Neutrophil (primary cell): ENCODE measurements around the gene CA6.
A peak's percentile ranks its signal among the peaks of the same experiment; 100 is the strongest.

Source experiments
- H3K27ac ChIP-seq: fragments of 200-600 bp; sonication (generic); 2 replicates; pipeline ENCODE4 v1.5.1; 2016; ENCODE audit warnings: mild to moderate bottlenecking, moderate library complexity
- H3K27me3 ChIP-seq: fragments of 200-600 bp; sonication (generic); 2 replicates; pipeline ENCODE4 v1.6.0; 2016; ENCODE audit warnings: mild to moderate bottlenecking
- H3K36me3 ChIP-seq: fragments of 200-600 bp; sonication (generic); 2 replicates; pipeline ENCODE4 v1.5.1; 2017
- H3K4me1 ChIP-seq, 2 experiments: fragments of 200-600 bp in 1 of 2; sonication (generic) in 1 of 2; 1 replicate in 1 of 2; 2 replicates in 1 of 2; pipeline versions ENCODE4 v1.5.1 to v1.6.1; 2013 to 2016; ENCODE audit warnings: low read depth in 1 of 2, low read length in 1 of 2, mild to moderate bottlenecking in 1 of 2, moderate library complexity in 1 of 2; ENCODE audit not compliant: control insufficient read depth in 1 of 2, insufficient read depth in 1 of 2
- H3K4me3 ChIP-seq, 2 experiments: fragments of 200-600 bp in 1 of 2; sonication (generic) in 1 of 2; 1 replicate in 1 of 2; 2 replicates in 1 of 2; pipeline ENCODE4 v1.5.1; 2013 to 2016; ENCODE audit warnings: low read depth in 1 of 2, low read length in 1 of 2, mild to moderate bottlenecking in 1 of 2, moderate library complexity in 1 of 2
- H3K9me3 ChIP-seq: fragments of 200-600 bp; sonication (generic); 2 replicates; pipeline ENCODE4 v1.5.1; 2016
- TF ChIP-seq, protein P1 (sequence below): fragments of 200-600 bp; sonication (generic); IDR thresholded peaks from 2 replicates; pipeline ENCODE4 v1.5.1; 2016; ENCODE audit warnings: antibody characterized with exemption

Gene CA6

DNA sequence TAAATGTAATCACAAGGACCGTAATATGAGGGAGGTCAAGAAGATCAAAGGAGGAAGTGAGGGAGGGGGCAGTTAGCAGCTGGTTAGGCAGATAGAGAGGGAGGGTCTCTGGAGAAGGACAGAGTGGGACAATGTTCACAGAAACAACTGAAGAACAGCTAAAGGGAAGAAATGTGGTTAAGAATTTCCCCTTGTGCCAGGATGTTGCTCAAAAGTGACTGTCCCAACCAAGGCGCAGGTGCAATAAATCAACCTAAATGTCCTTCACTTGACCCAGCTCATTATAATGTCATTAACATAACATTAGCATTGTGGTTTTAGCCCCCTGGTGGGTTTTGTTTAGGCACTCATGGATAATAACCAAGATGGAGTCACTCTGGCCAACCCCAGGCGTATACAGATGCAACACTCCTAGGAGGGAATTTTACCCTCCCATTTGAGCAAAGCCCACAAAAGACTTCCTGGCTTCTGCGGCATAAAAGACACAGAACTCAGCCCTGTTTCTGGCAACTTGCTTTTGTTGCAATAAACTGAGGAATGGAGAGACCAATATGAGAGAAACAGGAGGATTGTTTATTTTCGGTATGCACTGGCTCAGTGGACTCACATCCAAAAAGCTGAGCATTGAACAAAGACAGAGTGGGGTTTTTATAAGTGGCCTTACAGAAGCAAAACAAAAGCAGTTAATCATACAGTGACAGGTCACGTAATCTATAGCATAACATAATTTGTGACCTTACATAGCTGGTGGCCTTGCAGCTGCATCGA lies 7.3 kb upstream of the CA6 start:
- Histone ChIP-seq H3K9me3 (no peaks in the 10 kb centered on the region), H3K4me3 (peak overlapping the region; percentile 25 to 36), H3K27ac (peak overlapping the region; percentile 70), H3K36me3 (no peaks in the 10 kb centered on the region), H3K4me1 (peaks cover 47 to 54% of the 10 kb centered on the region in 2 experiments), H3K27me3 (no peaks in the 10 kb centered on the region)
- TF ChIP-seq, protein P1, sequence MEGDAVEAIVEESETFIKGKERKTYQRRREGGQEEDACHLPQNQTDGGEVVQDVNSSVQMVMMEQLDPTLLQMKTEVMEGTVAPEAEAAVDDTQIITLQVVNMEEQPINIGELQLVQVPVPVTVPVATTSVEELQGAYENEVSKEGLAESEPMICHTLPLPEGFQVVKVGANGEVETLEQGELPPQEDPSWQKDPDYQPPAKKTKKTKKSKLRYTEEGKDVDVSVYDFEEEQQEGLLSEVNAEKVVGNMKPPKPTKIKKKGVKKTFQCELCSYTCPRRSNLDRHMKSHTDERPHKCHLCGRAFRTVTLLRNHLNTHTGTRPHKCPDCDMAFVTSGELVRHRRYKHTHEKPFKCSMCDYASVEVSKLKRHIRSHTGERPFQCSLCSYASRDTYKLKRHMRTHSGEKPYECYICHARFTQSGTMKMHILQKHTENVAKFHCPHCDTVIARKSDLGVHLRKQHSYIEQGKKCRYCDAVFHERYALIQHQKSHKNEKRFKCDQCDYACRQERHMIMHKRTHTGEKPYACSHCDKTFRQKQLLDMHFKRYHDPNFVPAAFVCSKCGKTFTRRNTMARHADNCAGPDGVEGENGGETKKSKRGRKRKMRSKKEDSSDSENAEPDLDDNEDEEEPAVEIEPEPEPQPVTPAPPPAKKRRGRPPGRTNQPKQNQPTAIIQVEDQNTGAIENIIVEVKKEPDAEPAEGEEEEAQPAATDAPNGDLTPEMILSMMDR = no peak

DNA sequence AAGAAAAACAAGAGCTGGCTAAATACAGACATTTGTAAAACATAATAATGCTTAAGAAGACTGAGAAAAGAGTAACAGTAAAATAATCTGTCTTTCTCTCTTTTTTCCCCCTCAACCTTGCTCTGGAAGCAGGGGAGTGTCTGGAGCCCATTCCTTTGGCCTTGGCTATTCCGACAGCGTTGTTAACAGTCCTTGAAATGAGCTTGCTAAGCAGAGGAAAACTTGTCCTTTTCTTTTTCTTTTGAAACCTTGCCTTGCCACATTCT lies 6.7 kb upstream of the CA6 start:
- Histone ChIP-seq H3K4me3 (peak overlapping the region in 1 of 2 experiments; percentile 25), H3K27ac (peak overlapping the region; percentile 70), H3K27me3 (no peaks in the 10 kb centered on the region), H3K9me3 (no peaks in the 10 kb centered on the region), H3K36me3 (no peaks in the 10 kb centered on the region), H3K4me1 (peaks cover 50 to 59% of the 10 kb centered on the region in 2 experiments)
- TF ChIP-seq, protein P1 = no peak

DNA sequence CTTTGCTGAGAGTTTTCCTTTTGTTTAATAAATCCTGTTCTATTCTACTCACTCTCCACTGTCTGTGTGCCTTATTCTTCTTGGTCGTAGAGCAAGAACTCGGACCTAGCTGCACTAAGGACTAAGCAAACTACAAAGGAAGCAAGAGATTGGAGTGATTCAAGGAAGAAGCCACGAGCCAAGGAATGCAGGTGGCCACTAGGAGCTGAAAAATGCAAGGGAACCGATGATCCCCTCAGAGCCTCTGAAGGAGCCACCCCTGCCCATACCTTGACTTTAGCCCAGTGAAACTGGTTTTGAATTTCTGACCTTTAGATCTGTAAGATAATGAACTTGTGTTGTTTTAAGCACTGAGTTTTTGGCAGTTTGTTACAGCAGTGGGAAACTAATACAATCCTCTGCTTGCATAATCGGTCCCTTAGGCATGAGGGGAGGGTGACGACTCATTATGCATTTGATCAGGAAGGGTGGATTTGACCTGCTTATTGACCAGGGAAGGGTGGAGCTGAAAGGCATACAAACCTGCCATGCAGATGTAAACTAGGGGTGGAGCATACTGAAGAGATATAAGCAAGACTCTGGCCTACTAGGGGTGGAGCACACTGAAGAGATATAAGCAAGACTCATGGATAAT lies 6.2 kb upstream of the CA6 start:
- Histone ChIP-seq H3K4me1 (peaks cover 50 to 61% of the 10 kb centered on the region in 2 experiments), H3K27me3 (no peaks in the 10 kb centered on the region), H3K4me3 (no peak overlapping the region), H3K27ac (peak overlapping the region; percentile 70), H3K36me3 (no peaks in the 10 kb centered on the region), H3K9me3 (no peaks in the 10 kb centered on the region)
- TF ChIP-seq, protein P1 = no peak

DNA sequence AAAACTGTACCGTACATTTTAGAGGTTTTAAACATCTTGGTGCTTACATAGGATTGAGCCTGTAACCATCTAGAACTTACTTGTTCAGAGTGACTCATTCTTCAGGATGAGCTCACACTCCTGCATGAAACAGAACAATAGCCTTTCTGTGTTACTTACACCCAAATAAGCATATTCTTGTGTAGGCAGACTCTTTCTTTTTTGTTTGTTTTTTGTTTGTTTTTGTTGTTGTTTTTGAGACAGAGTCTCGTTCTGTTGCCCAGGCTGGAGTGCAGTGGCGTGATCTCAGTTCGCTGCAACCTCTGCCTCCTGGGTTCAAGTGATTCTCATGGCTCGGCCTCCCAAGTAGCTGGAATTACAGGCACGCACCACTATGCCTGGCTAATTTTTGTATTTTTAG lies 3.8 kb upstream of the CA6 start:
- no peaks in the 10 kb centered on the region for H3K9me3 ChIP-seq
- H3K27me3 ChIP-seq = no peaks in the 10 kb centered on the region
- peaks cover 48 to 57% of the 10 kb centered on the region in 2 experiments for H3K4me1 ChIP-seq
- no peaks in the 10 kb centered on the region for H3K36me3 ChIP-seq
- no peak overlapping the region for H3K27ac ChIP-seq
- H3K4me3 ChIP-seq = no peak overlapping the region
- TF ChIP-seq, protein P1 = no peak

DNA sequence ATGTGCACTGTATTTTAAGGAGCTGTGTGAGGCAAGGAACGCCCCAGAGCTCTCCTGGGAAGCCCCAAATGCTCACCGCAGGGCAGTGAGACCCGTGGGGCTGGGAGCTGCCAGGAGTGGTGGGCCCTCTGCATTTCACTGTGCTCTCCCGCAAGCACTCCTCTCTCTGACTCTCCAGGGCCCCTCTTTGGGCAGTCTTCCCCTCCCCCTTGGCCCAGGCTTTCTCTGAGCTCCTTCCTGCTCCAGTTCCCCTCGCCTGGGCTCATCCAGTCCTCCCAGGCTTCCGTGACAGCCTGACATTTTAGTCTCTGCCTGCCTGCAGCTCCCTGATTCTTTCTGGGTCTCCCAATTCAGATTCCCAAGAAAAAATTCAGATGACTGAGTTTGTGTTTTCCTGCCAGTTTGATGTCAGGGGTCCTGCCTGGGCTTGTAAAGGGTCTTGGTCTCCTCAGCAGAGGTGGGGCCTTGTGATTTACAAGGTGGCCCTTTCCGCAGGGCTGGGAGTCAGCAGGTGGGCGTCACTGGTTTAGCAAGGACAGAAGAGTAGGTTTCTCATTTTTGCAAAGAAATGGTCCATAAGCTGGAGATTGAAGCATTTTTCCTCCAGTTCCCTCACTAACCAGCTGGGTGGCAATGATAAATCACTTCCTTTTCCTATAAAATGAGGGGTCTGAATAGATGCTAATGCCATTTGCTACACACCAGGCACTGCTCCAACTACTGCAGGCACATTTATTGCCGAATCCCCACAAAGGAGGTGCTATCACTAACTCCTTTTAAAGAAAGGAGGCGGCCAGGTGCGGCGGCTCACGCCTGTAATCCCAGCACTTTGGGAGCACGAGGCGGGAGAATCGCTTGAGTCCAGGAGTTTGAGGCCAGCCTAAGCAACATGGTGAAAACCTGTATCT lies 1.9 kb upstream of the CA6 start:
- Histone ChIP-seq H3K27ac (no peak overlapping the region), H3K9me3 (no peaks in the 10 kb centered on the region), H3K27me3 (no peaks in the 10 kb centered on the region), H3K36me3 (no peaks in the 10 kb centered on the region), H3K4me3 (no peak overlapping the region), H3K4me1 (peaks cover 45 to 55% of the 10 kb centered on the region in 2 experiments)
- TF ChIP-seq, protein P1 = no peak
